NCI-H1694 (cell line): Measurements from ENCODE around the gene MYO9B.
"Not testable (repeated sequence)": the region's sequence is repeated elsewhere in the genome, so short reads cannot be mapped to it uniquely, and the experiment has no call there.

Experiments used
- DNase-seq: peaks from one replicate; lab custom pipeline; 2025; lab: John Stamatoyannopoulos, UW

MYO9B gene

DNA sequence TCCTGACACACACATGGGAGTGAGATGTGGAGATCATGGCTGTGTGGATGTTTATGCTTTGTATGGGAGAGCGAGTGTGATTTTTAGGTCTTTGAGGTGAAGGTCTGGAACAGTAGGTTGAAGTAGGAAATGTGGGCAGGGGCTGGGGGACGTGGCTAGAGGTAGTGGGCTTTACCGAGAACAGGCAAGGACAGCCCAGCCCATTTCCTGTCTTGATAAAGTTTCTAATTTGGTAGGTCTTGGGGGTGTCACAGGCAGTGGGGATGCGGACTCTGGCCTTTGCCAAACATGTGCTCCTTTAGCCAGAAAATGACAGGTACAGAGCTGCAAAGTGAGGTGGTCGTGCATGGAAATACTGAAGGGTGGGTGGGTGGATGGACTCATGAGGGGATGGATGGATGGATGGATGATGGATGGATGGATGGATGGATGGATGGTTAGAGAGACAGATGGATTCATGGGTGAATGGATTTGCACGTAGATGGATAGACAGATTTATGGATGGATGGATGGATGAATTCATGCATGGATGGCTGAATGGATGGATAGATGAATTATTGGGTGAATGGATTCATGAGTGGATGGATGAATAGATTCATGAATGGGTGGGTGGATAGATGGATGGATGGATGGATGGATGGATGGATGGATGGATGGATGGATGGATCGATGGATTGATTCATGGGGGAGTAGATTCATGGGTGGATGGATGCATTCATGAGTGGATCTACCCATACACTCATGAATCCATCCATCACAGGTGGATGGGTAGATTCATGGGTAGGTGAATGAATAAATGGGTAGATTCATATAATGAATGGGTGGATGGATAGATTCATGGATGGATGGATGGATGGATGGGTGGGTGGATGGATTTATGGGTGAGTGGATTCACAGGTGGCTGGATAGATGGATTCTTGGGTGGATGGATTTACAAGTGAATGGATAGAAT, 70.2 kb downstream of the MYO9B start:
- no peak for DNase-seq

DNA sequence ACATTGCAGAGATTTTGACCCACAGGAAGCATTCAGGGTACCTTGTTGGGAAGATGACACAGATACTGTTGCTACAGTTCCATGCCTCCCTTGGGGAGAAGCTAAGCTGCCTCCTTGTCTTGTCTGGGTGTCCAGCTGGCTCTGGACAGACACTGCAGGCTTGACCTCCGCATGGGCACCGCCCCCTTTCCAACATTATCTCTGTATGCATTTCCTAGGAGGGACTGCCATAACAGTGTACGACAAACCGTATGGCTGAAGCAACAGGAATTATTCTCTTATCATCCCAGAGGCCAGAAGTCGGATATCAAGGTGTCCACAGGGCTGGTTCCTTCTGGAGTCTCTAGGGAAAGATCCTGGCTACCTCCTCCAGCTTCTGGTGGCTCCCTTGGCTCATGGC, 72.6 kb downstream of the MYO9B start:
- no peak for DNase-seq

DNA sequence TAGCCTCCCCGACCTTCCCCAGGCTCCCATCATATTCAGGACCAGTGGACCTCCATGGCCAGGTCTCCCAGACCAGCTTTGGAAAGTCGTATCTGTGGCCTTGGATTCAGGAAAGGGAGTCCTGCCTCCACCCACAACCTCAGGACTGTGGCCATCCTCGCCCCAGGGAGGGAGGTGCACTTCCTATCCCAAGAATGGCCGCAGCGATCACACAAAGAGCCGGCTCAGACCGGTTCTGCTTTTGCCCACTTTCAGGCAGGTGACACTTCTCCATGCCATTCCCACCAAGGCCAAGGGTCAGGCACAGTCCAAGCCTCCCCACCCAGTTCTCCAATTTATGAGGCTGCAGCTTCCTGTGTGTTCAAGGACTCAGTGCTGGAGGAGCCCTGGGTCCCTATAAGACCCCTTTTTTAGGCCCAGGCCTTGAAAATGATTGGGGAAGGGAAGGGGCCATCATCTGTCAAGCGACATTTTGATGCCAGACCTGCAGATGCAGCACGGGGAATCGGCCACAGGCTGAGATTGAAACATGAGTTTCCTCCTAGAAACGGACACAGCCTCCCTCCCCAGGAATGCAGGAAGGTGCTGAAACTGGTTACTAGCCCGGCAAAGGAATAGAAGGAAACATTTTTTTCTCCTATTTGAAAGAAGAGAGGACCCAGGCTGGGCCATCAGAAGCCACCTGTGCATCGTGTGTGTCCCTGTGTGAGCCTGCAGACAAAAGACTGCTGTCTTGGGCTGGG, 74.0 kb downstream of the MYO9B start:
- DNase-seq = no peak

DNA sequence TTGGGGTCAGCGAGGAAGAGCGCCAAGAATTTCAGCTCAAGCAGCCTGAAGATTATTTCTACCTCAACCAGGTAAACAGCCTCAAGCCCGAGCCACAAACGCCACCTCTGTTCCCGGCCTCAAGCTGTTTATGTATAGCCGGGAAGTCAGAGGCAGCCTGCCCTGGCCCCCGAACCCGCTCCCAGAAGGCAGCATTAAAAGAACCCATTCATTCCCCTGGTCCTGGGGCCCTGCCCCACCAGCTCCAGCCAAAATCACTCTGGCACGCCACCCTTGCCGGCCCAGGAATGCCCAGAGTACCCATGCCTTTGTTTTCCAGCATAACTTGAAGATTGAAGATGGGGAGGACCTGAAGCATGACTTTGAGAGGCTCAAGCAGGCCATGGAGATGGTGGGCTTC, 78.4 kb downstream of the MYO9B start:
- DNase-seq = no peak

DNA sequence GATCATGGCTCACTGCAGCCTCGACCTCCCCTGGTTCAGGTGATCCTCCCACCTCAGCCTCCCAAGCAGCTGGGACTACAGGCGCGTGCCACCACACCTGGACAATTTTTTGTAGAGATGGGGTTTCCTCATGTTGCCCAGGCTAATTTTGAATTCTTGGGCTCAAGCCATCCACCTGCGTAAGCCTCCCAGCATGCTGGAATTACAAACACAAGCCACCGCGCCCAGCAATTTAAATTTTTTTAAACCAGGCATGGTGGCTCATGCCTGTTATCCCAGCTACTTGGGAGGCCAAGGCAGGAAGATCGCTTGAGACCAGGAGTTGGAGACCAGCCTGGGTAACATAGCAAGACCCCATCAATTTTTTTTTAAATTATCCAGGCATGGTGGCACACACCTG, 79.7 kb downstream of the MYO9B start:
- no peak for DNase-seq

DNA sequence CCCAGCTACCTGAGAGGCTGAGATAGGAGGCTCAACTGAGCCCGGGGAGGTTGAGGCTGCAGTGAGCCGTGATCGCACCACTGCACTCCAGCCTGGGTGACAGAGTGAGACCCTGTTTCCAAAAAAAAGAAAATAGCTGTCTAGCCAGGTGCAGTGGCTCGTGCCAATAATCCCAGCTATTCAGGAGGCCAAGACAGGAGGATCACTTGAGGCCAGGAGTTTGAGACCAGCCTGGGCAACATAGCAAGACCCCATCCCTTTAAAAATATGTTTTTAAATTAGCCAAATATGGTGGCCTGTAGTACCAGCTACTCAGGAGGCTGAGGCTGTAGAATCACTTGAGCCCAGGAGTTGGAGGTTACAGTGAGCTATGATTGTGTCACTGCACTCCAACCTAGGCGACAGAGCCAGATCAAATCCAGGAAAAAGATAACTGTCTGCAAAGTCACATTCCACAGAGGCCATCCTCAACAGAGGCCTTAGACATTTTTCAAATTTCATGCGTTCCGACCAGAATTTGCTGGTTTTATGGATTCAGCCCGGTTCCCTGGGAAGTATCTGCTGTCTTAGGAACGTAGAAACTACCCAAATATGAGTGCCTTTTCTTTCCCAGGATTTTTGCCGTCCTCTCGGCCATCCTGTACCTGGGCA, 80.8 kb downstream of the MYO9B start:
- no peak for DNase-seq

DNA sequence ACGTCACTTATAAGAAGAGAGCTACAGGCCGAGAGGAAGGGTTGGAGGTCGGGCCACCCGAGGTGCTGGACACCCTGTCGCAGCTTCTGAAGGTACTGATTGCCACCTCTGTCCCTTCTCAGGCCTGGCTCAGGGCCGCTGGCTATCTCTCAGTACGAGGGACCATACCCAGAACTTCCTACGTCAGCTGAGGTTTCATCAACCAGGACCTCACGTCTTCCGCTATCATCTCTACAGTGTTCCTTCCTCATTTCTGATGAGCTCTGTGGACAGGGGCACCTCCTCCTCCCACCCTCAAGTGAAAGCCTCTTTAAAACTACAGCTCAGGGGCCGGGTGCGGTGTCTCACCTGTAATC, 81.3 kb downstream of the MYO9B start:
- no peak for DNase-seq

DNA sequence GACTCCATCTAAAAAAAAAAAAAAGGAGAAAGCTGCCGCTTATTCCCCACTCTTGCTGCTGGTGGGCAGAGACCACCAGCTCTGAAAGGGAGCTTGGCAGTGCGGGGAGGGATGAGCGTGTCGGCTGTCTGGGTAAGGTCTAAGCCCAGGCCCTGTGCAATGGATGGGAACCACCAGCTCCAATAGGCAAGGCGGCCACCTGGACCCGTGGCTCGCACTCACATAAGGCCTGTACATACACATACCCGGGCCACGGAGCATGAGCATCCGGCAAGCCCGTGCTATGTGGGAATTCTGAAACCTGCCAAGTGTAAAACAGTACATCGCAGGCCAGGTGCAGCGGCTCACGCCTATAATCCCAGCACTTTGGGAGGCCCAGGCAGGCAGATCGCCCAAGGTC, 83.0 kb downstream of the MYO9B start:
- no peak for DNase-seq

DNA sequence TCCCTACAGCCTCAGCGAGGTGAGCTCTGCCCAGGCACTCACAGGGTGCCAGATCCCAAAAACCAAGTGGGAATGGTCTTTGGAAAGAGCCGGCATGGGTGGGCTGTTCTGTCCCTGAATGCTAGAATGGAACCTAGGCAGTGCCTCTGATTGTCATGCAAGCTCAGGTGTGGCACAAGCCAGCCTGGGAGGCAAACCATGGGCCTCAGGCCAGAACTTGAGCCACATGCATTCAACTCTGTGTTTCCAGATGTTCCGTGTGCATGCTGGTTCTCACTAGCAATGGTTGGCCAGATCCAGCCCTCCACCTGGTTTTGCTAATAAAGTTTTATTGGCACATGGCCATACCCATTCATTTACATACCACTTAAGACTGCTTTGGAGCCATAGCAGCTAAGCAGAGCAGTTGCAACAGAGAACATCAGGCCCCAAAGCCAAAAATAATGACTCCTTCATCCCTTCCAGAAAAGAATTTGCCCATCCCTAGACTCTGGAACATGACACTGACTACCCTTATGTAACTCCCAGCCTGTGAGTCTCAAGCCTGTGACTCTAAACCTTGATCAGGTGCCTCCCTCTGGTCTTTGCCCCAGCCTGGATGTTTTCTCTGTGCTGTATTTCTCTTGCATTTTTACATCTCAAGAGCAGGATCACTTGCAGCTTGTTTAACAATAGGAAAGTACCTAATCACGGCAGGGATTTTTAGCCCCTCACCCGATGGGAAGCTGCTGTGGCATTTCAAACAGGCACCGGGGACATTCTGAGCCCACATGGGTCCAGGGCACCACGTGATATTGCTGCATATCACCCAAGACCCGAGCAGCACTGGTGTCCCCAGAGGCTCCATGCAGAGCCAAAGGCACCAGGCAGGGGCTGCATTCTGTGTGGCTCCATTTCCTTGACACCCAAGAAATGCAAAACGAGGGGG, 84.2 kb downstream of the MYO9B start:
- no peak for DNase-seq

DNA sequence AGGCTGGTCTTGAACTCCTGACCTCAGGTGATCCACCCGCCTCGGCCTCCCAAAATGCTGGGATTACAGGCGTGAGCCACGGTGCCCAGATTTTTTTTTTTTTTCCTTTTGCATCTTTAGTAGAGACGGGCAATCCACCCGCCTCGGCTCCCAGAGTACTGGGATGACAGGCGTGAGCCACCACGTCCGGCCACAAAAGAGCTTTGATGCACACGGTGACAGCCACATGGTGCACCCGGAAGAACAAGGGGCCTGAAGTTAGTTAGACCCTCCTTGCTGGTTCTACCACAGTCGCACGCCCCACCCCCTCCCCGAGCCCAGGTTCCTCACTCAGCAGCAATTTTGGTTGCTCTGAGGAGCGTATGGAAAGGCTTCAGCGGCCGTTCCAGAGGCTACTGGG, 85.3 kb downstream of the MYO9B start:
- DNase-seq = no peak

DNA sequence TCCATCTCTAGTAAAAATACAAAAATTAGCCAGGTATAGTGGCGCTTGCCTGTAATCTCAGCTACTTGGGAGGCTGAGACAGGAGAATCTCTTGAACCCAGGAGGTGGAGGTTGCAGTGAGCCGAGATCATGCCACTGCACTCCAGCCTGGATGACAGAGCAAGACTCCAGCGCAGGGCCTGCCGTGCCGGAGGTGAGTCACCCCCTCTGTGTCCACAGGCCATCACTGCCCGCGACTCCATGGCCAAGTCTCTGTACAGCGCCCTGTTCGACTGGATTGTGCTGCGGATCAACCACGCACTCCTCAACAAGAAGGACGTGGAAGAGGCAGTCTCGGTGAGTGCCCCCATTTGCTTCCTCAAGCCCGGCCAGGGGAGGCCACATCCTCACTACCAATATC, 86.6 kb downstream of the MYO9B start:
- not testable (repeated sequence) for DNase-seq

DNA sequence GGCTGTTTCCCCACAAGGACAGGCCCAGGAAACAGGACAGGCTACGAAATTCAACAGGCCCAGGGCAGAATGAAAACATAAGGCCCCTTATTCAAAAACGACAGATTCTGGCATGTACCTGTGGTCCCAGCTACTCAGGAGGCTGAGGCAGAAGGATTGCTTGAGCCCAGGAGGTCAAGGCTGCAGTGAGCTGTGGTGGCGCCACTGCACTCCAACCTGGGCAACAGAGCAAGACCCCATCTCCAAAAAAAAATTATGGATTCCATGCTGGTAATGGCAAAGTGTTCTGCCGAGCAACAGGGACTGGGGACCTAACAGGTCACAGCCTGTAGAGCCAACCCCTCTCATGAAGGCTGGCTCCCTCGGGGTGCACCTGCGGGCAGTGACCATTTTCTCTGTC, 87.0 kb downstream of the MYO9B start:
- DNase-seq = no peak

DNA sequence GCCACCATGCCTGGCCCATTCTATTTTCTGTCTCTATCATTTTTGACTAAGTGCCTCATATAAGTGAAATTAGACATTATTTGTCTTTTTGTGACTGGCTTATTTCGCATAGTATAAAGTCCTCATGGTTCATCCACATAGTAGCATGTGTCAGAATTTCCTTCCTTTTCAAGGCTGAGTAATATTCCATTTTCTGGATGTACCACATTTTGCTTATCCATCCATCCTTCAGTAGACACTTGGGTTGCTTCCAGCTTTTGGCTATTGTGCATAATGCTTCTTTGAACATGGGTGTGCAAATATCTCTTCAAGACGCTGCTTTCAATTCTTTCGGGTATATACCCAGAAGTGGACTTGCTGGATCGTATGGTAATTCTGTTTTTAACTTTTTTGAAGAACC, 88.1 kb downstream of the MYO9B start:
- DNase-seq = no peak

DNA sequence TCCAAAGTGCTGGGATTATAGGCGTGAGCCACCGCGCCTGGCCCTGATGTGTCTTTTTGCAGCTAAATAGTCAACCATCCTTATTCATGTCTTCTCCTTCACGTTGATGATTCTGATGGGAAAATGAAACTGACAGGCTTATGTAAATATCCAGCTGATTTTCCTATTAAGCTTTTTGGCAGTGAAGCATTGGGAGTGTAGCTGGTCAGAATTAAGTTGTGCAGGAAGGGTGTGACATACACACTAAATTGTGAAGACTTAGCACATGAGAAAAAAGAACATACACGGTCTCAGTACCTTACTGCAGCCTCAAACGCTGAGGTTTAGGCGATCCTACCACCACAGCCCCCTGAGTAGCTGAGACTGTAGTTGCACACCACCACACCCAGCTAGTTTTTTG, 89.1 kb downstream of the MYO9B start:
- DNase-seq = no peak

DNA sequence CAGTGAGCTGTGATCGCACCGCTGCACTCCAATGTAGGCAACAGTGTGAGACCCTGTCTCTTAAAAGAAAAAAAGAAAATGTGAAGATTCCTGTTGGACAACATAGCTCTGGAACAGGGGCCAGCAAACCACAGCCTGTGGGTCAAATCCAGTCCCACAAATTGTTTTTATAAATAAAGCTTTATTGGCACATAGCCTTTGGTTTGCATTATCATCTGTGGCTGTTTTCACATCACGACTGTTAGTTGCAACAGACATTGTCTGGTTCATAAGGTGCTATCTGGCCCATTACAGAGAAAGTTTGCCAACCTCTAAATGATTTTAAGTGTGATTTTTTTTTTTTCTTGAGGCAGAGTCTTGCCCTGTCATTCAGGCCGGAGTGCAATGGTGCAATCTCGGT, 90.1 kb downstream of the MYO9B start:
- DNase-seq = no peak

DNA sequence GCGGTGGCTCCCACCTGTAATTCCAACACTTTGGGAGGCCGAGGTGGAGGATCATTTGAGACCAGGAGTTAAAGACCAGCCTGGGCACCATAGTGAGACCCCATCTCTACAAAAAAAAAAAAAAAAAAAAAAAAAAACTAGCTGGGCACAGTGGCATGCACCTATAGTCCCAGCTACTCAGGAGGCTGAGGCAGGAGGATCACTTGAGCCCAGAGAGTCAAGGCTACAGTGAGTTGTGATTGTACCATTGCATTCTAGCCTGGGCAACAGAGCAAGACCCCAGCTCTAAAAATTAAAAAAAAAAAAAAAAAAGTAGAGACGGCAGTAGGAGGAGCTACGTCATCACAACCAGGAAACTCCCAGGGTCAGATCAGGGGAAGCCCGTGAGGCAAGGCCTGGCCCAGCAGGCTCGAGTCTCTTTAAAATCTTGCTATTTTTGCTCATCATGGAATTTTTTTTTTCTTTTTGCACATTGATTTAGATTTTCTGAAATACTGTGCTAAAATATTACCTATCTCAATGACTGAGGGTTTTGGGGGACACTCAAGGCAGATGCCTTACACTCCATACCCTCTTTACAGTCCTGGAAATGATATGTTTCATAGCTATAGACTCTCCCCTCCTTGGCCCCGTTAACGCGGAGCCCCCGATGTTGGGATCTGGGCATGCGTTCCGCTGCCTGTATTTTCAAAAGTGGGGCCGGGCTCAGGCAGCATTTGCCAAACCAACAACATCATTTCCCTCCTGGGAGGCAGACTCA, 95.1 kb downstream of the MYO9B start:
- DNase-seq = no peak

DNA sequence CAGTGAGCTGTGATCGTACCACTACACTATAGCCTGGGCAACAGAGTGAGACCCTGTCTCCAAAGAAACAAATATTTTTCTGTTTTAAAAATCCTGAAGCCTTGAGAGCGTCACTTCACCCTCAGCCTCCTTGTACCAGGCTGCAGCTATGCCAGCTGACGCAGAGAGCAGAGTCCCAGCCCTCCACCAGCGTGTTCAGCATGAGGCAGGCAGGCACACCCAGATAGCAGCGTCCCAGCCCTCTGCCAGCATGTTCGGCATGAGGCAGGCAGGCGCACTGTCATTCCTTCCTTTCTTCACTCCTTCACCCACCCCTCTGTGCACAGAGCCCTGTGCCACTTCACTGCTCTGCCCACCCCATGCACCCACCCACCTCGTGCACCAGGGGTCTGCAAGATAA, 96.3 kb downstream of the MYO9B start:
- DNase-seq = no peak

DNA sequence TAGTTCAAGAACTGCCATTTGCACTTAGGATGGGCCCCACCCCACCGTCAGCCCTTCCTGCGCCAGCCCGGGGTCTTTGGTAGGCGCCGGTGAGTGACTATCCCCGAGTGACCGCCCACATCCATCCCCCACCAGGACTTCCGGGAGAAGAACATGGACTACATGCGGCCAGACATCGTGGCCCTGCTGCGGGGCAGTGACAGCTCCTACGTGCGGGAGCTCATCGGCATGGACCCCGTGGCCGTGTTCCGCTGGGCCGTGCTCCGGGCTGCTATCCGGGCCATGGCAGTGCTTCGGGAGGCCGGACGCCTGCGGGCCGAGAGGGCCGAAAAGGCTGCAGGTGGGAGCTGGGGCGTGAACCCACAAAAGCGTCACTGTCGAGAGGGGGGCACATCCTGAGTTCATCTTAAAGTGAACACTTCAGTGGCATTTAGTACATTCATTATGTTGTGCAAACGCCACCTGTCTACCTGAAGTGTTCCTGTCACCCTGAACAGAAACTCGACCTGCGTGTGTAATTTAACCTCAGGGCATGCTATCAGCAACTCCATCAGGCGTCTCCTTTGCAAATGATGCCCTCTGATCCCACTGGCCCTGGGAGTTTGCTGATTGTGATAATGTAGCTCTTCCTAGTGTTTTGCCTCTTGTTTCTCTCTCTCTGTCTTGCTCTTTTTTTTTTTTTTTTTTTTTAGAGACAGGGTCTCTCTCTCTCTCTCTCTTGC, 97.2 kb downstream of the MYO9B start:
- DNase-seq = no peak

DNA sequence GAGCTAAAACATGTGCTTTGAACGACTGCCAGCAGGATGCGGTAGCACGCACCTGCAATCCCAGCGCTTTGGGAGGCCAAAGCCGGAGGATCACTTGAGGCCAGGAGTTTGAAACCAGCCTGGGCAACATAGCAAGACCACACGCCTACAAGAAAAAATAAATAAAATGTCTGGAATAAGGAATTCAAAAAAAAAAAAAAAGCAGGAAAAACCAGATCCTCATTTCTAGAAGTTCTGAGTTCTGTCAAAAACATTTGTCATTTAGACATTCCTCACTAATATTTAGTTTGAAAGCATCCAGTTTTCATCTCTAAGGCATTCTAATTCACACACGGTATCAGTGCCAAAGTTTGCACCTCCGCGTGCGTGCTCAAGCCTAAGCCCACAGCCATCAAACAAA, 102.7 kb downstream of the MYO9B start:
- no peak for DNase-seq

DNA sequence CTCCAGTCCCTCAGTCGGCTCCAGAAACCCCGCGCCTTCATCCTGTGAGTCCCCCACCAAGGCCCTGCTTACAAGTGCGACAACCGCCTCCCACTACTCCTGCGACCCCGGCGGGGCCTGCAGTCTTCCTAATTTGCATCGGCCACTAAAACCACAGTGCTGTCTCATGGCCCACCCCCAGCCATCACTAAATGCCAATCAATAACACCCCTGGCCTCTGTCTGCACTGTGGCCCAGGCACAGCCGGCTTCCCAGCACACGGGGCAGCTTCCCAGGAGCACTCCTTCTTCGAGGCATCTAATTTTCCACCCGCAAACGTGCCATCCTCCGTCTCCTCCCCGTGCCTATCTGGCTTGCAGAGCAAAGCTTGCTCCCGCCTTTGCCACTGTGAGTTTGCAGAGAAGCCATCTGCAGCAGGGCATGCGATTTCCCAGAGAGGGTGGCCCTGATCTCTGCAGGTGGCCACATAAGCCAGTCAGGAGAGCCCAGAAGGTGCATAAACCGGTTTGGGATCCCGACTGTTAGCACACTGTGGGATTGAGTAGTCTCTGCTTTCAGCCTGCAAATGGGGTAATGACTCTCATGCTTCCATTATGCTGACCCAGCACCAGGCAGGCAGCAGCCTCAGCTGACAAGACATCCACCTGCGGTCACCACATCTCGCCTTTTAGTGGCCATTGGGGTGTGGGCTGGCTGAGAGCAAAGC, 105.6 kb downstream of the MYO9B start:
- no peak for DNase-seq
